HG03064 (cell line): ENCODE data around the gene LMOD1.
"Not testable (repeated sequence)": the region's sequence is repeated elsewhere in the genome, so short reads cannot be mapped to it uniquely, and the experiment has no call there.

ENCODE experiments used
- ATAC-seq: cut with Tn5 transposase; IDR thresholded peaks from one replicate; pipeline ENCODE4 v1.9.1; 2021; ENCODE audit warnings: low read depth; ENCODE audit not compliant: unreplicated experiment

The LMOD1 gene

DNA sequence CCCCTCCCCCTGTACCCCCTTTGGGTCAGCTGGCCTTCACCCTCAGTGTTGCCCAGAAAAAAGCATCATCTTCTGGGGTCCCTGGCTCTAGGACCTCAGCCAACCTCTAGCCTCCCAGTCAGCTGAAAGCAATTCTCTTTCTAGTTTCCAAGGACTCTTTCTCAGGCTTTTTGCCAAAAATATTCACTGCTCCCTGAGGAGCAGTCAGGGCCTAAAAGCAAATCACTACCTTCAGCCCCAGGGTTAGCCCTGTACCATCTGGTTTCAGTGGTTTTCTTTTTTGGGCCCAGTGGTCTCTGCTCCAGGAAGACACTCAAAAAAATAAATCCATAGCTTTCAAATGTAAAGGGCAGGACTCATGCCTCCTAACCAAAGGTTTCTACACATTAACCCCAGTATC lies 3.1 kb upstream of the LMOD1 start:
- no peak for ATAC-seq

DNA sequence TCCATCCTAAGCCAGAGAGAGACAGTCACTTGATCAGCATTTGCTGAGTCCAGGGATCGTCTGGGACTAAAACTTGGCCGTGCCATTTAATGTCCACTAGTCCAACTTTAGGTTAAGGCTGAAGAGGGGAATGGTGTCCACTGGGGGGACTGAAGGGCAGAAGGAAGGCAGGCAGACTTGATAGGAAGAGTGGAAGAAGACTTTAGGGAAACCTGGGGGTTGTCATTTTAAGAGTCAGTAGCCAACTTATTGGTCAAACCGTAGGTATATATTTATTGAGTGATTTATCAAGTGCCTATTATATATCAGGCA lies 1.3 kb upstream of the LMOD1 start:
- ATAC-seq, result no peak

DNA sequence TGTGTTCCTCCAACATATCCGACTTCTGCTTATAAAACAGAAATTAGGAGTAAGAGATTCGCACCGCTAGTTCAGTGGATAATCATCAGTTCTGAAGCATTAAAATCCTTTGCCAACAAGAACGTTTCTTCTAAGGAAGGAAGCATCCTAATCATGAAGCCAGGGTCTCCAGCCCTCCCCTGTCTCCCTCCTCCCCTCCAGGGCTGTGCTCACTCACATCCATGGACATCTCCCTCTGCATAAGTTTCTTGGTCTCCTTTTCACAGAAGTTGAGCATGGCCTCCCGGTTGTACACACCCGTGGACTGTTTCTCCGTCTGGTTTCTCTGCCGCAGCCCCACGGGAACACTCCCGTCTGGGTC lies 505 bp downstream of the LMOD1 start:
- no peak for ATAC-seq

DNA sequence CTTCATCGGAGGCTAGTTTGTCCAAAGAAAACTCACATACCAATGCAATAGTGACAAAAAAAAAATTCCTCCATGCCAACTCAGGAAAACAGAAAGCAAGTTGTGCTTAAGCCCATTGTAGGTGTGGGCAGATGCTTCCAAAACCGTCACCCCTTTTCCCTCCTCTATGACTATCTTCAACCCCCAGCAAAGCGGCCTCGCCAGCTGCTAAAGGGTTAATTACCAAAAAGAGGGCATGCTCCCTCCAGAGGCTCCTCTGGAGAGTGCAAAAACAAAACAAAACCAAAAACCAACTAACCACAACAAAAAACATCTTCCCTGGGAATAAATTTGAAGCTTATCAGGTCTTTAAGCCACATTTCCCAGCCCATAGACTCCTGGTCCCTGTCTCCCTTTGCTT lies 1.2 kb downstream of the LMOD1 start:
- no peak for ATAC-seq

DNA sequence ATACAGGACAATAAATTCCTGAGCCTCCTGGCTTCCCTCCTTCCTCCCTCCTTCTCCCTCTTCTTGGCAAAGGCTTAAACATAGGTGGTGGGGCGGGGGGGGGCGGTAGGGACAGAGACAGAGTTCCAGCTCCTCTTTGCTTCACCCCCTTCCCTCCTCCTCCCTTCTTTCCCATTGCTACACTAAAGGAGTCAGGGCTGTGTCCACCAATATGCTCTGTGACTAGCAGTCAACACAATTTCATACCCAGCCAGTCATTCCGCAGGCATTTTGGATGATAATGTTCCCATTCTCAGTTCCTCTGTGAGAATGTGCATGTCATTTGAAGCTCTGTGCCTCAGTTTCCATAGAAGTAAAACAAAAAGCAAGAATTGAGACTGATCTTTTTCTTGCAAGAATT lies 1.7 kb downstream of the LMOD1 start:
- no peak for ATAC-seq

DNA sequence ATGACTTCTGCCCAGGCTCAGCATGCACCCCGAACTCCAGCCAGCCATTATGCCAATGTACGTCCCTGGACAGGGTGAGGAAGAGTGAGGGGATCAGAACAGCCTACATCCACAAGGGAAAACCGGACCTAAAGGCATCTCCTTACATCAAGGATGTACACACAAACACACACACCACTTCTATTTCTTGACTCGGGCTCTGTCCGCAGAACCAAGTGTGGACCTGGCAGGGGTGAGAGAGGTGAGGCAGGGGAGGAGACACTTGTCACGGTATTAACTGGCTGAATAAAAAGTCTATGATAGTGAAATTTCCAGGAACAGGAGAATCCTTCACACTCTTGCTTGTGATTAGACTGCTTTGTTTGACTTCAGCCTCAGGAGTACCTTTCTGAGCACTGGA lies 2.3 kb downstream of the LMOD1 start:
- ATAC-seq, result no peak

DNA sequence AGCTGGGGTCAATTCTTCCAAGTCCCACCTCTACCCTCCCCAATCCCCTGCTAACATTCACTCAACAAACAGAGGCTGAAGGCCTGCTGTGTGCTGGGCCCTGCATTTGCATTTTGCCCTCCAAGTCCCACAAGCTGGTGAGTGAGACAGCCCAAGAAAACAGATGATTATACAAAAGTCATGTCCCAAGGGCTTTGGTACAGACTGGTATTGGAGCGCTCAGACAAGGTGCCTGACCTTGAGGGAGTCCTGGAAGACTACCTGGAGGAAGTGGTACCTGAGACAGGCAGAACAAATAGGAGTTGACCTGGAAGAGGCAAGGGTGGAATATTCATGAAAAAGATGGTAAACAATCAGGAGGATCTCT lies 4.2 kb downstream of the LMOD1 start:
- ATAC-seq, result no peak

DNA sequence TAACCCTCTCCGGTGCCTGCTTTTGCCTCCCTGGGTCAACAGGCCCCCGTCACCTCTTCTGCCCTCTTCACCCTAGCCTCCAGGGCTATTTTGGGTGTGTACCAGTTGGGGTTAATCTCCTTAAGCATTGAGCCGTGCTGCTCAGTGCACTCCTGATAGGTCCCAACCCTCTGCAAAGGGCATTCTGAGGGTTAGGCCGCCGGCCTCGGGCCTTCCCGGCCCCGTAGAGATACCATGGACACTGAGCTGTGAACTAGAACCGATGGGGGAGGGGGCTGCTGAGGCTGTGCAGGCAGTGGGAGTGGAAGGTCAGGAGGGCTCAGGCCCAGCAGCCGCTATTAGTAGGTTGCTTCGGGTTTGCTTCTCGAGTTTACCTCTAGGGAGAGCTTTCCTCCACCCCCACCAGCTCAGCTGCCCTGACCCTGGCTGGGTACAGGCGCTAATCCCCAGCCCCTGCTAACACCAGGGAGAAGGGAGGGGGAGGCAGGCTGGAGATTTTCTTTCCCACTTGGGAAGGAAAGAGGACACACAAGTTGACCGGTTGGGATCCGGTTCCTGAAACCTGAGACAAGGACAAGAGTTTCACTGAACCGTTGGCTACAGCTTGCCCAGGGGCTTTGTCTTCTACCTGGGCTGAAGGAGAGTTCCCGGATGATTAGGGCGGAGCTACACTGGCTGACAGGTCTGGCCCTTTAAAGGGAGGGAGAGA lies 4.8 kb downstream of the LMOD1 start:
- no peak for ATAC-seq

DNA sequence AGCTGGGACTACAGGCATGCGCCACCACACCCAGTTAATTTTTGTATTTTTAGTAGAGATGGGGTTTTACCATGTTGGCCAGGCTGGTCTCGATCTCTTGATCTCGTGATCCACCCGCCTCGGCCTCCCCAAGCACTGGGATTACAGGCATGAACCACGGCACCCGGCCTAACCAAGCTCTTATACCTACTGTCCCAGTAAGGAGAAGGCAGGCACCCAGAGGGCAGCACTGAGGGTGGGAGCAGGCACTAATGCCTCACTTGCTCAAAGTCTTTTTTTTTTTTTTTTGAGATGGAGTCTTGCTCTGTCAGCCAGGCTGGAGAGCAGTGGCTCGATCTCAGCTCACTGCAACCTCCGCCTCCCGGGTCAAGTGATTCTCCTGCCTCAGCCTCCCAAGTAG lies 6.0 kb downstream of the LMOD1 start:
- not testable (repeated sequence) for ATAC-seq

DNA sequence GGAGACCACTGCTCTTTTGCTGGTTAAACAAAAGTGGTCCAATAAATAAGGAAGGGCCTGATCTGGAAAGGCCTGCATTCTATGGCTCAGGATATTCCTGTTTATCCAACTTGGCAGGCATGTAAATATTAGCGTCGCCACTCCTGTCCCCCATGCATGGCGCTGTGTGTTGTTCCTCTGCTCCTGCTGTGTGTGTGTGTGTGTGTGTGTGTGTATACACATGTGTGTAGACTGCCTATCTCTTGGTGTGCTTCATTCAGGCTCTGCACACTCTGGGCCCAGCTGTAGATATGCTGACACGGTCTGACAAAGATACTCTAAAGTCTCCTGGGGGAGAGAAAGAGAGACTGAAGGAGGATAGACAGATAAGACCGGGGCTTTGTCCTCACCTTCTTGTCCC lies 6.8 kb downstream of the LMOD1 start:
- ATAC-seq, result no peak

DNA sequence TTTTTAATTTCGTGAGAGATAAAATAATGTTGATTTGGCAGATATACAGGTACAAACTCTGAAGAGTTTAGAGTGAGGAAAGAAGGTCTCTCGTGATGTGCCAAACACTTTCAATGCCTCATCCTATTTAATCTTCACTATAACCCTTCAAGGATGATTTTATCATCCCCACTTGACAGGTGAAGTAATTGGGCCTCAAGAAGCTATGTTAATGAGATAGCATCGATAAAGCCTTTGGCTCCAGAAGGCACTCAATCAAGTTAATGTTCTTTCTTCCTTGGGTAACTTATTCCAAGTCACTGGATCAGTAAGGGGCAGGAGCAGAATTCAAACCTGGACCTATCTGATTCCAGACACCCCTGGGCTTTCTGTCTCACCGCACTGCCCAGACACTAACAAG lies 7.2 kb downstream of the LMOD1 start:
- no peak for ATAC-seq

DNA sequence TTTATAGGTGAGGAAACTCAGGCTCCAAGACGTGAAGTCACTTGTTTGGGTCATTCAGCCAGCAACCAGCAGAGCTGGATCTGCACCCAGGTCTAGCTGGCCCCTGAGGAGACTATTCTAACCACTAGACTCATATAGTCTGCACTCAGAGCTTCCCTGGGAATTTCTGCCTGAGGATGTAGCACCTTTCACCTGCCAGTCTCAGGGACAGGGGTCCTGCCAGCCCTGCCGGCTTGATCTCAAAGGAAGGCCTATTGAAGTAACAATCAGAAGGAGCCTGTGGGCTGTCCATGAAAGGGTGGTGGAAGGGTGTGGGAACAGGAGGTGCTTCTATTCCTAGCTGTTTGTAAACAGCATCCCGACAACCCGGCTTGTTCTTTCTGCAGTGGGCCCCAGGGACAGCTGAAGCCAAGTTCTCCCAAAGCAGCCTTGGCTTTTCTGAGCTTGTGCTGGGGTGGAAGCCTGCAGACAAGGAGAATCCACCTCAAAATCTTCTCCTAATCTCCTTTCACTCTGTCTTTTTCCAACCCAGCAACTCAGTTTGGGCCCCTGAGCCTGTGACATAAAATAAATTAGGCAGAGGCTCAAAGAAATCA lies 7.8 kb downstream of the LMOD1 start:
- ATAC-seq, result no peak

DNA sequence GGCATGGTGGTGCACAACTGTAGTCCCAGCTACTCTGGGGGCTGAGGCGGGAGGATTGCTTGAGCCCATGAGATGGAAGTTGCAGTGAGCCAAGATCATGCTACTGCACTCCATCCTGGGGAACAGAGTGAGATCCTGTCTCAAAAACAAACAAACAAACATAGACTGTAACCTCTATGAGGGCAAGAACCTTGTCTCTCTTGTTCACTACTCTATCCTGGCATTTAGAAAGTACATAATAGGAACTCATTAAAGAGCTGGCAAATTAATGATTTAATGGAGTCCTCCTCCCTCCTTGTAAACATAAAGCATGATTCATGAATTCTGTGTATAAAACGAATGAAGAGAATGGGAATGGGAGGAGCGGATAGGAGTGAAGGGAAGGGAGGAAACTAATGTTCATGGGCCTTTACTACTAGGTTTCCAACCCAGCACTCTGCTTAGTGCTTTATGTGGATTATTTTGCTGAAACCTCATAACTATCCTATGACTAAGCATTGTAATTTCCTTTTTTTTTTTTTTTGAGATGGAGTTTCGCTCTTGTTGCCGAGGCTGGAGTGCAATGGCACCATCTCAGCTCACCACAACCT lies 8.6 kb downstream of the LMOD1 start:
- ATAC-seq, result no peak

DNA sequence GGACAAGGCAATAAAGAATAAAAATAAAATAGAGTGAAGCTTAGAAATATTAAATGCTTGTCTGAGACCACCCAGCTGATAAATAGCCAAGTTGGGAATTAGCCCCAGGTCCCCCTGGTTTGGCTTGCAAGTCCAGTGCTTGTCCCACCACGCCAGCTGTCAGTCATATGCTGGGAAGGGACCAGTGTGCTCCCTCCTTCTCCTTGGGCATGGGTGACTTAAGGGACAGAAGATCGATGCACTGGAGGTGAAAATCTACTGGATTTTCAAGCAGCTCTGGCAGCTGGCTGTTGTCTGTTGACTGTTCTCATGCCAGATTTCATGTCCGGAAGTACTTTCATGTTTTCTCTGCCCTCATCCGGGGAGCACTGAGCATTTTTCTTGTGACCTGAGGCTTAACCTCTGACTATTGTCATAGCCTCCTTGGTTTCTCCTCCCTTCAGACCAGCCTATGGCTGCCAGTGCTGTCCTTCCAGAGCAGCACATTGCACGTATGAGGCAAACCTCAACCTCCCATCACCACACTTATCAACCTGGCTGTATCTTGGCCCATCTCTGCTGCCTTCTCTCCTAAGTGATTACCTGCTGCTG lies 12.4 kb downstream of the LMOD1 start:
- no peak for ATAC-seq

DNA sequence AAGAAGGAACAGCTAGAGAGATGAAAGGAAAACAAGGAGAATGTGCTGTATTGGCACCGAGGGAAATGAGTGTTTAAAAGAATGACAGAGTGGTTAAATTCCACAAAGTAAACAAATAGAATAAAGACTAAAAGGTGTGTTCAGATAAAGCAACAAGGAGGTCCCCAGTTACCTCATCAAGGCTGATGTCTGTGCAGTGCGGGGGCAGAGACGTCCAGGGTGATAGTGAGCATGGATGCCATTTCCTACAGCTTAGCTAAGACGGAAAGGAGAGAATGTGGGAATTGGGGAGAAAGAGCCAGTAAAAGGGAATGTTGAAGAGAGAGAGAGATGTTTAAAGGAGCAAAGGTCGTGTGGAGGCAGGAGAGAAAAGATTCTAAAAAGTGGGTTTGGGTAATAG lies 15.5 kb downstream of the LMOD1 start:
- ATAC-seq, result no peak

DNA sequence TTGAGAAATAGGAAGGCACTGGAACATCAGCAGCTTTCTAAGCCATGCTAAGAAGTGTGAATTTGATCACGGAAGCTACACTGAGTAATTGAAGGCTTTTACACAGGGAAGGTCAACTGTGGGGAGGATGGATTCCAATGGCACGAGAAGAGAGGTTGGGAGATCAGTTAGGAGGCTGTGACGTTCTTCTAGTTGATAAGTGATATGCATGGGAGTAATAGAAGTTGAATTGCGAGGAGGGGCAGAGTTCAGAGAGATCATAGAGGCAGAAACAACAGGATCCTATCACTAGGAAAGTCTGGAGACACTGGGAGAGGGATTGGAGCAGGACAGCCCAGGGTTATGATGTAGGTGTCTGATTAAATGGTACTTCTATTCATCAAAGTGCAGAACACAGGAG lies 16.2 kb downstream of the LMOD1 start:
- ATAC-seq, result no peak

DNA sequence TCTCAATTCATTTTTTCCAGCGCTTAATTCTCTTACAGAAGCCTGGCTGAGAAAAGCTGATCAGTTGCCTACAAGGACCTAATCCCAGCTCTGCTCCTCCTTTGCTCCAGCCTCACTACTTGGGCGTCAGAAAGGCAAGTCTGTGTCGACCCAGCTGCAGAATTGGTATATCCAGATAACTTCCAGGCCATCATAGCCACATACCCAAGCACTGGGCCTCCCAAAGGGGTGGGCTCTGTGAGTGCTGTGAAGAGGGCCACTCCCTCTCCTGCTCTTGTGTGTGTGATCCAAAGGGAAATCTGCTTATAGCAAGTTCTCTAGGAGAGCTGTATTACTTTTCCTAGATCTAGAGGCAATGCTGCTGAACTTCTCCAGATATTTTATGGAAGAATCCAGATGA lies 18.1 kb downstream of the LMOD1 start:
- no peak for ATAC-seq

DNA sequence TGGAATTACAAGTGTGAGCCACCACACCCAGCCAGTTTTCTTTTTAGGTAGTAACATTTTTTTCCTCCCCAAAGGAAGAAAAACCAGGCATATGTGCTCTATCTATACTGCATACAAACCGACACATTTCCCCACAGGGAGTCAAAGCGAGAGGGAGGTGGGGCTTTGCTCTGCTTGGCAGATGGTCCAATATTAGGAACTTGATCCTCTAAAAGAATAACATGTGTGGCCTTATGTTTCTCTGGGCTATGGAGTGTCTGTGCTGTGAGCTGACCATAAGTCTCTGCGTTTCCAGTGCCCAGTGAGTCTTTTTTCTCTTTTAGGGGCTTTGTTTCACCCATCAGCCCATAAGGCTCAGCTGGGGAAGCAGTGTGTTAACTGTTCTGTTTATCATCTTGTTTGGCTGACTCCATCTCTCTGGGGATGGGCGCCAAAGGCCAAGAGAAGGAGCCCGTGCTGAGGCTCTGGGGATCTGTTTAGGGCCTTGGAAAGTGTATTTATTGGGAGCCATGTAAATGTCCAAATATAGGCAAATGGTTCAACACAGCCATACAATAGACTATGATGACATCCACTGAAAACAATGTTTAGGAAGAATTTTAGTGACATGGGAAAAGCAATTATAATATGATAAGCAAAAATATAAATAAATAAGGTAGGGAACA lies 20.2 kb downstream of the LMOD1 start:
- no peak for ATAC-seq

DNA sequence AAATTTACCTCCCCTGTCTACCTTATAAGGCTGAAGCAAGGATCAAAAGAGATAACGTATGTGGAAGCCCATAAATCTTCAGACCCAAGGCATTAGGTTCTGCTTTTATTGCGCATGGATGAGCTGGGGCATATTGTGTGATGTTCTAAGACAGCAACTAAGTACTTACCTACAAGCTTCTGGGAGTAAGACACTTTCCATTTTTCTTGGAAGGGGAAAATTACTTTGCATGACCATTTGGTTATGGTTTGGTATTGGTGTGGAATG lies 21.1 kb downstream of the LMOD1 start:
- ATAC-seq, result no peak

DNA sequence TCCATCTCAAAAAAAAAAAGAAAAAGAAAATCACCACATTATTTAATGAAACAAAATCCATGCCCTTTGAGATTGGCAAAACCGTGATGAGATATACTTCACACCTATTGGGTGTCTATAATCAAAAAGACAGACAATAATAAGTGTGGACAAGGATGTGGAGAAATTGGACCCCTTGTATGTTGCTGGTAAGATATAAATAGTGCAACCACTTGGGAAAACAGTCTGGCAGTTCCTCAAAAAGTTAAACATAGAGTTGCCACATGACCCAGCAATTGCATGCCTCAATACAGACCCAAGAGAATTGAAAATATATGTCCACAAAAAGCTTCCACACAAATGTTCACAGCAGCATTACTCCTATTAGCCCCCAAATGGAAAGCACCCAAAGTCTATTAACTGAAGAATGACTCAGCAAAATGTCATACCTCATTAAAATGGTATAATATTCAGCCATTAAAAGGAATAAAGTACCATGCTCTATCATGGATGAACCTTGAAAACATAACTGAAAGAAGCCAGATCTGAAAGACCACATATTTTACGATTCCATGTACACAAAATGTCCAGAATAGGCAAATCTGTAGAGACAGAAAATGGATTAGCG lies 24.3 kb downstream of the LMOD1 start:
- ATAC-seq, result no peak

DNA sequence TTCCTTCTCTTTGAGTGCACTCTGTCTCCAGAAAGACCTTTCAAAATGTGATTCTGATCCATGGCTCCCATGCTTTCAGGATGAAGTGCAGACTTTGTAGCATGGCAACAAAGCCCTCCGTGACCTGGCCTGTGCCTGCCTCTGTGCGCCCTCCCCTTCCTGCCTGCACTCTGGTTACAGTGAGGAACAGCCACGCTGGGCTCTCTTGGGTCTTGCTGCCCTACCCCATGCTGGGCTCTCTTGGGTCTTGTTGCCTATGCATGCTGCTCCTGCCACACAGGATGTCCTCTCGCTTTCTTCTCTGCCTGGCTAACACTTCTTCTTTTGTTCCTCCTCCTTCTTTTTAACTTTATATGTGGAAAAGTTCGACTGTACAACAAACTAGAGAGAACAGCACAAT lies 28.0 kb downstream of the LMOD1 start:
- ATAC-seq, result no peak
